CD14-positive monocyte (primary cell): Measurements from ENCODE around the gene SLC9A8. TPM values are rescaled to one million over a fixed set of nuclear protein-coding genes. Genes with fewer than 3 reads are reported as not detected.

ENCODE experiments used
- DNase-seq, 3 donors: peaks; one replicate each; pipeline ENCODE4 v3.0.0-alpha.2; 2011 to 2022
- H2AFZ ChIP-seq: 2 replicates; pipeline ENCODE4 v1.6.0; 2012; ENCODE audit warnings: mild to moderate bottlenecking, low read depth, low read length, inconsistent platforms; ENCODE audit not compliant: insufficient read depth, poor library complexity, severe bottlenecking
- H3K27ac ChIP-seq, 2 donors: 1 replicate in 1 of 2; 2 replicates in 1 of 2; pipeline ENCODE4 v1.5.1; 2012 to 2013; ENCODE audit warnings: low read length in 2 of 2, control low read depth in 1 of 2, inconsistent platforms in 1 of 2, low read depth in 1 of 2, mild to moderate bottlenecking in 1 of 2
- H3K27me3 ChIP-seq, 2 donors: one replicate each; pipeline versions ENCODE4 v1.6.0 to v1.6.1; 2011 to 2013; ENCODE audit warnings: low read length in 2 of 2; ENCODE audit not compliant: control insufficient read depth in 2 of 2, insufficient read depth in 2 of 2
- H3K36me3 ChIP-seq, 2 donors: replicated peaks in 1 of 2; 1 replicate in 1 of 2; 2 replicates in 1 of 2; pipeline versions ENCODE4 v1.5.1 to v1.6.1; 2012 to 2013; ENCODE audit warnings: low read length in 2 of 2, control low read depth in 1 of 2, inconsistent platforms in 1 of 2, mild to moderate bottlenecking in 1 of 2; ENCODE audit not compliant: insufficient read depth in 2 of 2, control insufficient read depth in 1 of 2
- H3K4me1 ChIP-seq, 2 donors: 1 replicate in 1 of 2; 2 replicates in 1 of 2; pipeline versions ENCODE4 v1.5.1 to v1.6.1; 2012 to 2013; ENCODE audit warnings: low read length in 2 of 2, control low read depth in 1 of 2, inconsistent platforms in 1 of 2, mild to moderate bottlenecking in 1 of 2, moderate library complexity in 1 of 2; ENCODE audit not compliant: insufficient read depth in 2 of 2, control insufficient read depth in 1 of 2
- H3K4me2 ChIP-seq: replicated peaks from 2 replicates; pipeline ENCODE3; 2012; ENCODE audit warnings: low read length, moderate library complexity, mild to moderate bottlenecking; ENCODE audit not compliant: poor library complexity, severe bottlenecking; ENCODE audit errors: extremely low read depth
- H3K4me3 ChIP-seq, 3 experiments: fragments of 200-600 bp in 1 of 3; sonication (generic) in 1 of 3; replicated peaks in 1 of 3; 1 replicate in 2 of 3; 2 replicates in 1 of 3; pipeline ENCODE4 v1.5.1; 2011 to 2013; ENCODE audit warnings: low read length in 3 of 3, mild to moderate bottlenecking in 3 of 3, control low read depth in 2 of 3, low read depth in 2 of 3, inconsistent platforms in 1 of 3, moderate library complexity in 1 of 3
- H3K79me2 ChIP-seq: 2 replicates; pipeline ENCODE4 v1.6.0; 2012; ENCODE audit warnings: mild to moderate bottlenecking, control low read depth, inconsistent platforms, low read length, moderate library complexity; ENCODE audit not compliant: insufficient read depth
- H3K9ac ChIP-seq: 2 replicates; pipeline ENCODE4 v1.6.0; 2017; ENCODE audit warnings: low read length, mild to moderate bottlenecking; ENCODE audit not compliant: insufficient read depth, poor library complexity, severe bottlenecking
- H3K9me3 ChIP-seq, 2 donors: replicated peaks in 1 of 2; 1 replicate in 1 of 2; 2 replicates in 1 of 2; pipeline versions ENCODE4 v1.5.1 to v1.6.1; 2012 to 2013; ENCODE audit warnings: low read length in 2 of 2, control low read depth in 1 of 2; ENCODE audit not compliant: control insufficient read depth in 1 of 2, insufficient read depth in 1 of 2
- H4K20me1 ChIP-seq: 2 replicates; pipeline ENCODE4 v1.6.0; 2012; ENCODE audit warnings: mild to moderate bottlenecking, low read length, control low read depth, moderate library complexity; ENCODE audit not compliant: insufficient read depth
- H3K27ac Mint-ChIP-seq, 7 donors: one replicate each; pipeline ENCODE4 v1.8.0; 2020; ENCODE audit warnings: mild to moderate bottlenecking in 7 of 7, mixed read lengths in 7 of 7, moderate library complexity in 6 of 7, inconsistent platforms in 2 of 7
- H3K27me3 Mint-ChIP-seq, 3 donors: one replicate each; pipeline ENCODE4 v1.8.0; 2021 to 2022; ENCODE audit warnings: low read depth in 3 of 3, mild to moderate bottlenecking in 3 of 3, mixed read lengths in 3 of 3, moderate library complexity in 3 of 3, inconsistent platforms in 1 of 3
- H3K36me3 Mint-ChIP-seq, 2 donors: one replicate each; pipeline ENCODE4 v1.8.0; 2020; ENCODE audit warnings: mixed read lengths in 2 of 2, inconsistent platforms in 1 of 2, mild to moderate bottlenecking in 1 of 2
- H3K4me1 Mint-ChIP-seq: one replicate; pipeline ENCODE4 v1.8.0; 2020; ENCODE audit warnings: mild to moderate bottlenecking, mixed read lengths
- H3K4me3 Mint-ChIP-seq, 2 donors: one replicate each; pipeline ENCODE4 v1.8.0; 2020; ENCODE audit warnings: mild to moderate bottlenecking in 2 of 2, mixed read lengths in 2 of 2, moderate library complexity in 1 of 2
- H3K9me3 Mint-ChIP-seq, 7 donors: one replicate each; pipeline ENCODE4 v1.8.0; 2020 to 2022; ENCODE audit warnings: mixed read lengths in 7 of 7, mild to moderate bottlenecking in 6 of 7, moderate library complexity in 6 of 7, inconsistent platforms in 2 of 7
- CTCF ChIP-seq: fragments of 200-600 bp; IDR thresholded peaks from one replicate; pipeline ENCODE4 v1.8.0; 2022; ENCODE audit warnings: antibody characterized with exemption, mild to moderate bottlenecking
- WGBS: methylation state at CpG from one replicate; pipeline ENCODE4 v1.1.5; 2013; ENCODE audit warnings: missing lambda C conversion rate; ENCODE audit not compliant: insufficient coverage; 5-methylcytosine and 5-hydroxymethylcytosine counted together
- intact Hi-C, 2 donors: fragments of 100-400 bp; cut with micrococcal nuclease; formaldehyde crosslinking; loops; one replicate each; pipeline versions ENCODE4 v1.15.0 to v1.15.1; 2023
- polyA plus RNA-seq, 3 donors: library from polyadenylated mRNA; depleted of rRNA in 1 of 3; unstranded in 2 of 3; stranded (reverse) in 1 of 3; fragments of 300-500 nt in 2 of 3; fragments of >200 nt in 1 of 3; fragmentation: Illumina TruSeq in 2 of 3; gene quantifications; 1 replicate in 2 of 3; 2 replicates in 1 of 3; pipeline ENCODE4 v1.2.3, GENCODE V29; 2012 to 2021

SLC9A8 gene
- polyA plus RNA-seq, 3 donors = 3.0 to 14.6 (median 3.3) TPM

DNA sequence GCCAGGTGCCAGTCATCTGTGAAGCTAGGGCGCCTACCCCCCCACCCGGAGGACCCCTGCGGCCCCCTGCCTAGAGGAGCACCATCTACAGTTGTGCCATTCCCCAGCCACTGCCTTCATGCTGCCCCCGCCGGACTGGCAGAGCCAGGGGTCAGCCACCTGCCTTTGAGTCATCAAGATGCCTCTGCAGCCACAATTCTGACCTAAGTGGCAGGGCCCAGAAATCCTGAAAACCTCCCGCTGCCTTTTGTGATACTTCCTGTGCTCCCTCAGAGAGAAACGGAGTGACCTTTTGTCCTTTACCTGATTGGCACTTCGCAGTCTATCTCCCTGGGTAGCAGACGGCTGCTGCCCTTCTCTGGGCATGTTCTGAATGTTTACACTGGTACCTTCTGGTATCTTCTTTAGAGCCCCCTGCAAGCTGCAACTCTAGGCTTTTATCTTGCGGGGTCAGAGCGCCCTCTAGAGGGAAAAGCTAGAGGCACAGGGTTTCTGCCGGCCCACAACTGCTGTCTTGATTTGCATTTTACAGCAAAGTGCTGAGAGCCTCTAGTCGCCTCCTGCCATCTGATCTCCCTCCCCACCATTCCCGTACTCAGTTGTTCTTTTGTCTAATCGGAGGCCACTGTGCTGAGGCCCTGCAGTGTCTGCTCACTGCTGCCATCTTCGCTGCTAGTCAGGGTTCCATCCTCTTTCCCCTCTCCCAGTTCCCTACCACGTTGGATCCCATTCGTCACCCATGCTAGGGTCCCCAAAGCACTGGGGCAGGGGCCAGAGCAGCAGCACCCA is 75.8 kb downstream of the SLC9A8 start:
- H3K27ac ChIP-seq = peak overlapping the region; percentile 80 to 81

More for the DNA sequence above, 75.8 kb downstream of the SLC9A8 start:
- no peaks in the 10 kb centered on the region for H3K27me3 ChIP-seq
- H3K4me2 ChIP-seq = no peak overlapping the region
- DNase-seq = peak in 2 of 3 donors; percentile 27 to 39
- no peak overlapping the region for H2AFZ ChIP-seq
- peaks cover 34 to 49% of the 10 kb centered on the region in 2 donors for H3K36me3 ChIP-seq
- intact Hi-C loops = no loop called here
- Mint-ChIP-seq H3K27me3 (no peaks in the 10 kb centered on the region), H3K4me3 (no peak overlapping the region), H3K36me3 (peaks cover 46 to 63% of the 10 kb centered on the region in 2 donors), H3K27ac (peak overlapping the region; percentile 77 to 96 (median 89)), H3K4me1 (peaks cover 57% of the 10 kb centered on the region), H3K9me3 (no peaks in the 10 kb centered on the region)
- no peaks in the 10 kb centered on the region for H4K20me1 ChIP-seq
- TF ChIP-seq CTCF = peak; percentile 82
- H3K9ac ChIP-seq = no peak overlapping the region
- H3K9me3 ChIP-seq = no peaks in the 10 kb centered on the region
- H3K4me3 ChIP-seq = peak overlapping the region in 1 of 3 experiments; percentile 42
- H3K79me2 ChIP-seq = peaks cover 11% of the 10 kb centered on the region
- 82% methylated on average over 17 of the region's 18 CpGs for WGBS
- H3K4me1 ChIP-seq = peaks cover 57% of the 10 kb centered on the region in 2 donors
